A172 (cell line): ENCODE measurements around the gene TIMM23B. TPM values are rescaled to one million over a fixed set of nuclear protein-coding genes. Genes with fewer than 3 reads are reported as not detected.
A peak's percentile ranks its signal among the peaks of the same experiment; 100 is the strongest.
"Not testable (repeated sequence)": the region's sequence is repeated elsewhere in the genome, so short reads cannot be mapped to it uniquely, and the experiment has no call there.

Source experiments
- DNase-seq: peaks from one replicate; pipeline ENCODE4 v3.0.0-alpha.2; 2015; ENCODE audit warnings: low spot score
- total RNA-seq: library from RNA; depleted of rRNA; stranded (reverse); fragments of >200 nt; shearing (Covaris generic); gene quantifications from 2 replicates; pipeline ENCODE4 v1.2.3, GENCODE V29; 2014; rRNA removed

The TIMM23B gene
- 6.8 and 8.2 TPM in 2 replicates for total RNA-seq

GRCh38 chr10:49941447-49942338, at the start of gene TIMM23B, which contains the start of gene PARG:
Gene TIMM23B, plus strand, starts transcription at chr10:49942053. Its CDS starts 142 bp downstream, at chr10:49942195.
Gene PARG, minus strand, starts transcription at chr10:49942027. Its CDS starts 302 bp downstream, at chr10:49941725.
- peak; percentile 53 for DNase-seq

GRCh38 chr10:49899999-49900398, 41.9 kb upstream of the TIMM23B start:
- DNase-seq, result not testable (repeated sequence)

GRCh38 chr10:49900406-49900805, 41.4 kb upstream of the TIMM23B start:
- not testable (repeated sequence) for DNase-seq

GRCh38 chr10:49903829-49904228, 38.0 kb upstream of the TIMM23B start:
- peak; percentile 13 for DNase-seq

- not testable (repeated sequence) for DNase-seq
Observed at GRCh38 chr10:49908290-49909080, 33.4 kb upstream of the TIMM23B start.

DNA sequence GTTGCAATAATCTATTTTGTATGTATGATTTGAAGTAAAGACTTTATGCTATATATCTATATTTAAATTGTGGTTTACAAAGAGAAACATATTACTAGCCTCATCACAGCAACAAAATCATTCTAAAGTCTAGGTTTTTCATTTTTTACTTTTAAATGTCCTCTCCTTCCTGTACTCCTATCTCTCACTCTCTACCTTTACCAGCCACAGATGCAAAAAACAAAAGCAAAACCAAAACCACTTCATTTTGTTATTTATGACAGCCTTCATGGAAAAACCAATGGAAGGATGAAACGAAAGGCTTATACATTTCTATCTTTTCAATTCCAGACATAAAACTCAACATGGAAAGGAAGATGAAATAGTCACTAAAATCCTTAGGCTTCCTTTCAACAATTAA, 31.6 kb upstream of the TIMM23B start:
- not testable (repeated sequence) for DNase-seq

DNA sequence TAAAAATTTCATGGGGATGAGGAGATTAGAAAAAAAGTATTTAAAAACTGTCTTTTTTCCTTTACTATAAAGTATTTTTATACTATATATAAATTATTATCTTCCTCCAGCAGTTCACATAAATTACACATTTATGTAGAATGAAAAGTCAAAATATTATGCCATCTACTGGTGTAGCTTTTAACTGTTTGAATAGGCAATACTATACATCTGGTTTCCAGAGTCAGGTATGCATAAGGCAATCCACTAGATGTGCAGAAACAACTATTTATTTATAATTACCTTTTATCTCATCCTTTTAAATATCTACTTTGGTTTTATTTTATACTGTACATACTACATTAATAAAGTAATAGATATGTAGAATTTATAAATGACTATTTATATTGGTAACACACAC, 25.4 kb upstream of the TIMM23B start:
- DNase-seq, result not testable (repeated sequence)

GRCh38 chr10:49917927-49918326, 23.9 kb upstream of the TIMM23B start:
- DNase-seq, result not testable (repeated sequence)

GRCh38 chr10:49922041-49922440, 19.8 kb upstream of the TIMM23B start:
- not testable (repeated sequence) for DNase-seq

DNA sequence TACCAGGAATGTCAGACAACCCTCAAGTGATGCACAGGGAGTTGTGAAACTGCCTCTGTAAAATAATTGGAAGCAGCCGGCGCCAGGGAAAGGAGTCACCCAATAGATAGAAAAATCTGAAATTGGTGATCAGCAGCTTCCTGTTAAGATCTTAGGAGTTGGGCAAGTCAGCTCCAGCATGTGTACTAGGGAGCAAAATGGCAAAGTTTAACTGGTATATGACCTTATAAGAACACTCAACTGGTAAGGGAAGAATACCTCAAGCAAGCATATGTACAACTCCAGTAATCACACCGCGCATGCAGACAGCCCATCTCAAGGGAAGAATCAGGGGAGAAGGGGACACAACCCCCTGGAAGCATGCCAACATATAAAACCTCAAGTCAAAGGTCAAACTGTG, 18.3 kb upstream of the TIMM23B start:
- DNase-seq, result not testable (repeated sequence)

- not testable (repeated sequence) for DNase-seq
Observed at GRCh38 chr10:49931276-49931675, 10.6 kb upstream of the TIMM23B start.

GRCh38 chr10:49931959-49932728, 9.7 kb upstream of the TIMM23B start:
- not testable (repeated sequence) for DNase-seq

GRCh38 chr10:49942339-49942705, 469 bp downstream of the TIMM23B start:
- not testable (repeated sequence) for DNase-seq

GRCh38 chr10:49943607-49944006, 1.8 kb downstream of the TIMM23B start:
- DNase-seq, result not testable (repeated sequence)

DNA sequence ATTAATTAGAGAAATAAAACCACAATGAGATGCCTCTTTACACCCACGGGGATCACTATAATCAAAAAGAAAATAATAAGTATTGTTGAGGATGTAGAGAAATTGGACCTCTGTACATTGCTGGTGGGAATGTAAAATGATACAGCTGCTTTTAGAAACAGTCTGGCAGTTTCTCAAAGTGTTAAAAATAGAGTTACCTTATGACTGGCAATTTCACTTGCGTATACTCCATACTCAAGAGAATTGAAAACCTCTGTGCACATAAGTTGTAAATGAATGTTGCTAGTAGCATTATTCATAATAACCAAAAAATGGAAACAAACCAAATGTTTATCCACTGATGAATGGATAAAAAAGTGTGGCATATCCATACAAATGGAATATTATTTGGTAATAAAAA, 6.3 kb downstream of the TIMM23B start:
- DNase-seq, result not testable (repeated sequence)

GRCh38 chr10:49948737-49949136, 6.9 kb downstream of the TIMM23B start:
- not testable (repeated sequence) for DNase-seq

DNA sequence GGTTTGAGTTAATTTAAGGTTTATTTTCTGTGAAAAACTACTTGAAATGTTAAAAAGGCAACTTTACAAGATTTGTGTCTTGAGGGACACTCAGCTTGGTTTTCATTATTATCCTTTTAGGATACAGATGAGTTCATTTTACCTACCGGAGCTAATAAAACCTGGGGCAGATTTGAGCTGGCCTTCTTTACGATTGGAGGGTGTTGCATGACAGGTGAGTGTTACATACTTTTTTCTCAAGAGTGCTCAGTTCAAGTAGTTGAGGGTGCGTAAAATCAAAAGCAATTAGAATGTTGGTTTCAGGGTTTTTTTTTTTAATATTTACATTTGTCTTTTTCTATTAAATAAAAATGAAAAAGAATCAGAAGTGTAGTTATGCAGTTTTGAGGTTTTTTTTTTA, 10.2 kb downstream of the TIMM23B start:
- not testable (repeated sequence) for DNase-seq

- not testable (repeated sequence) for DNase-seq
Observed at GRCh38 chr10:49953122-49953521, 11.3 kb downstream of the TIMM23B start.

DNA sequence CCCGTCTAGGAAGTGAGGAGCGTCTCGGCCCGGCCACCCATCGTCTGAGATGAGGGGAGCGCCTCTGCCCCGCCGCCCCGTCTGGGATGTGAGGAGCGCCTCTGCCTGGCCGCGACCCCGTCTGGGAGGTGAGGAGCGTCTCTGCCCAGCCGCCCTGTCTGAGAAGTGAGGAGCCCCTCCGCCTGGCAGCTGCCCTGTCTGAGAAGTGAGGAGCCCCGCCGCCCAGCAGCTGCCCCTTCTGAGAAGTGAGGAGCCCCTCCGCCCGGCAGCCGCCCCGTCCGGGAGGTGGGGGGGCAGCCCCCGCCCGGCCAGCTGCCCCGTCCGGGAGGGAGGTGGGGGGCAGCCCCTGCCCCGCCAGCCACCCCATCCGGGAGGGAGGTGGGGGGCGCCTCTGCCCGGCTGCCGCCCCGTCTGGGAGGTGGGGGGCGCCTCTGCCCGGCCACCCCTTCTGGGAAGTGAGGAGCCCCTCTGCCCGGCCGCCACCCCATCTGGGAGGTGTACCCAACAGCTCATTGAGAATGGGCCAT, 28.5 kb downstream of the TIMM23B start:
- not testable (repeated sequence) for DNase-seq

GRCh38 chr10:49971466-49971865, 29.6 kb downstream of the TIMM23B start:
- DNase-seq, result not testable (repeated sequence)

DNA sequence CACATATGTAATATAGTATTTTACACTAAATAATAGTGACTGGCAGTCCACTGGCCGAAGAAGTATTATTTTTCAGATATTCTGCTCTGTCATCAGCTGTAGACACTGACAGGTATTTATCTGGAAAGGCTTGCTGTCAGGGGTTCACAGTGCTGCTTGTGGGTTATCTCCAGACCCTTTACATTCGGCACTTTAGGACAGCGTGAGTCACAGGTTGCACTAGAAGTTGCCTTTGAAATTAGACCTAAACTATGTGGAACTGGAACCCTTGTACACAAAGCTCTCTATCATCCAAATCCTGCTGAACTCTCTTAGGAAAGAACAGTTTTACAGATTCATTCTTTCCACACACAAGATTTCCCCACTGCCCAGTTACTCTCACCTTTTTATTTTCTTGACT, 30.2 kb downstream of the TIMM23B start:
- not testable (repeated sequence) for DNase-seq
